HPDE6-E6E7 (cell line): ENCODE measurements around the gene NOP9.

ENCODE experiments used
- DNase-seq: peaks from one replicate; pipeline ENCODE4 v3.0.0; 2011; ENCODE audit warnings: missing footprints; ENCODE audit errors: extremely low spot score

The NOP9 gene

DNA sequence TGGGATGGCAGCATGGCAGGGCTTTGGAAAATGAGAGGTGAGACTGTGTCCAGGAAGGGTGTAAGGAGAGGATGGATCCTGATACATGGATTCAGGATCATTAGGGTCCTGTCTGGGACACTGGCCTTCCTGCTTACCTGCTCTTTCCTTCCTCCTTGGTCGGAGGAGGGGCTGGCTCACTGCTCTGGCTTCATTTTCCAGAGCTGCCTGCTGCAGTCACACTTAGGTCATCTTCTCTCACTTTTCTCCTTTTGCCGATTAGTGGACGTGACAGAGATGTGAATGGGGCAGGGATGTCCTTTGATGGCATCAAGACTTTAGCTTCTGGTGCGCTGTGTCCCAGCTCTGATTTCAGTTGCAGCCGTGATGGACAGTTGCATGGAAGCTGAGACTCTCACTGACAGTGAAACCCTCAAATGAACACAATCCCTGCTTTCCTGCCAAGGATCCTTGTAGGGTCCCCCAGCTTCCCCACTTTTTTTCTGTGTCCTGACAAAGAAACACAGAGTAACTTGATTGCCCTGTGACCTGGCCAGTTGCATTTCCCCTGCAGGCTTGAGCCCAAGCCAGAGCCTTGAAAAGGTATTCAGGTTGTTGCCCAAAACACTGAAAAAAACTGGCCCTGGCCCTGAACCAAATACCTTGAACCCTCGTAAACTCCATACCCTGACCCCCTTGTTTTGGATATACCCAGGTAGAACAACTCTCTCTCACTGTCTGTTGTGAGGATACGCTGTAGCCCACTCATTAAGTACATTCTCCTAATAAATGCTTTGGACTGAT is 8.9 kb downstream of the NOP9 start:
- DNase-seq: no peak

GRCh38 chr14:24309538-24310264 is 10.1 kb downstream of the NOP9 start, which contains the start of gene LTB4R2:
LTB4R2 (plus strand) TSS chr14:24310140; CDS start chr14:24310665, 525 bp downstream.
- peak; percentile 91 for DNase-seq

- DNase-seq: no peak
Measured at GRCh38 chr14:24310265-24310645, 10.6 kb downstream of the NOP9 start.

- peak; percentile 51 for DNase-seq
Measured at GRCh38 chr14:24310646-24311604, 11.3 kb downstream of the NOP9 start, which contains the start of gene LTB4R. LTB4R (plus strand) TSS chr14:24311502; CDS start chr14:24315652, 4,150 bp downstream.

- DNase-seq: no peak
Measured at GRCh38 chr14:24311837-24312615, 12.4 kb downstream of the NOP9 start.

DNA sequence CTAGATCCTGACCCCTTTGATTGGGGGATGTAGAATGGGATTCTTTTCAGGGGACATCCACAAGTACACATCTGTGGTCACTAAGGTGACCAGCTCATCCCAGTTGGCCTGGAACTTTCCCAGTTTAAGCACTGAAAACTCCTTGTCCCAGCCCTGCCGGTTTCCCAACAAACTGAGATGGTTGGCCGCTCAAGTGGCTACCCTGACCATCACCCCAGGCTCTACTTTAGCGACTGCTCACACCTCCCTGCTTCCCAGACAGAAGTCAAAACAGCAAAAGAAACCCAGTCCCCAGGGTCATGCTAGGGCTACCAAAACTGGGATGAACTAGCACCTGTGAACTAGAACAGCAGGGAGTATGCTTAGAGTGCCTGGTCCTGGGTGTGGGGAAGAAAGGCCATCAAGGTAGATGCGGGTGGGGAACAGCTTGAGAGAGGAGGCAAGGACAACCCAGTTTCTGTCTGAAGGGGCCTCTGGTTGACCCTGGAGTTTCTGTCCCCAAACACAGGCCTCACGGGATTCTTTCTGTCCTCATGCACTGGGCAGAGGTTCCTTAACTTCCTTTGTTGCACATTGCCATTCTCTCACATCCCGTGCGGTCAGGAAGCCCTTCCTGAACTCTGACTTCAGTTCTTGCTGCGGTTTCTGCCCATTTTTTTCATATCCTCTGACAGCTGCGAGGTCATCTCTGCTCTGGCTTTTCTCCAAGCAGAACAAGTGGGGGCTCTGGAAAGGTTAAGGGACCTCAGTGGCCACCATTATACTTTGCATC is 13.3 kb downstream of the NOP9 start:
- no peak for DNase-seq

- DNase-seq: no peak
Measured at GRCh38 chr14:24313913-24314312, 14.3 kb downstream of the NOP9 start.

- DNase-seq: no peak
Measured at GRCh38 chr14:24314377-24315193, 14.9 kb downstream of the NOP9 start.

- DNase-seq: no peak
Measured at GRCh38 chr14:24315243-24315806, 15.7 kb downstream of the NOP9 start.

DNA sequence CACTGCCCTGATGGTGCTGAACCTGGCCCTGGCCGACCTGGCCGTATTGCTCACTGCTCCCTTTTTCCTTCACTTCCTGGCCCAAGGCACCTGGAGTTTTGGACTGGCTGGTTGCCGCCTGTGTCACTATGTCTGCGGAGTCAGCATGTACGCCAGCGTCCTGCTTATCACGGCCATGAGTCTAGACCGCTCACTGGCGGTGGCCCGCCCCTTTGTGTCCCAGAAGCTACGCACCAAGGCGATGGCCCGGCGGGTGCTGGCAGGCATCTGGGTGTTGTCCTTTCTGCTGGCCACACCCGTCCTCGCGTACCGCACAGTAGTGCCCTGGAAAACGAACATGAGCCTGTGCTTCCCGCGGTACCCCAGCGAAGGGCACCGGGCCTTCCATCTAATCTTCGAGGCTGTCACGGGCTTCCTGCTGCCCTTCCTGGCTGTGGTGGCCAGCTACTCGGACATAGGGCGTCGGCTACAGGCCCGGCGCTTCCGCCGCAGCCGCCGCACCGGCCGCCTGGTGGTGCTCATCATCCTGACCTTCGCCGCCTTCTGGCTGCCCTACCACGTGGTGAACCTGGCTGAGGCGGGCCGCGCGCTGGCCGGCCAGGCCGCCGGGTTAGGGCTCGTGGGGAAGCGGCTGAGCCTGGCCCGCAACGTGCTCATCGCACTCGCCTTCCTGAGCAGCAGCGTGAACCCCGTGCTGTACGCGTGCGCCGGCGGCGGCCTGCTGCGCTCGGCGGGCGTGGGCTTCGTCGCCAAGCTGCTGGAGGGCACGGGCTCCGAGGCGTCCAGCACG is 16.4 kb downstream of the NOP9 start:
- no peak for DNase-seq

GRCh38 chr14:24316597-24316950 is 16.9 kb downstream of the NOP9 start:
- DNase-seq: no peak

DNA sequence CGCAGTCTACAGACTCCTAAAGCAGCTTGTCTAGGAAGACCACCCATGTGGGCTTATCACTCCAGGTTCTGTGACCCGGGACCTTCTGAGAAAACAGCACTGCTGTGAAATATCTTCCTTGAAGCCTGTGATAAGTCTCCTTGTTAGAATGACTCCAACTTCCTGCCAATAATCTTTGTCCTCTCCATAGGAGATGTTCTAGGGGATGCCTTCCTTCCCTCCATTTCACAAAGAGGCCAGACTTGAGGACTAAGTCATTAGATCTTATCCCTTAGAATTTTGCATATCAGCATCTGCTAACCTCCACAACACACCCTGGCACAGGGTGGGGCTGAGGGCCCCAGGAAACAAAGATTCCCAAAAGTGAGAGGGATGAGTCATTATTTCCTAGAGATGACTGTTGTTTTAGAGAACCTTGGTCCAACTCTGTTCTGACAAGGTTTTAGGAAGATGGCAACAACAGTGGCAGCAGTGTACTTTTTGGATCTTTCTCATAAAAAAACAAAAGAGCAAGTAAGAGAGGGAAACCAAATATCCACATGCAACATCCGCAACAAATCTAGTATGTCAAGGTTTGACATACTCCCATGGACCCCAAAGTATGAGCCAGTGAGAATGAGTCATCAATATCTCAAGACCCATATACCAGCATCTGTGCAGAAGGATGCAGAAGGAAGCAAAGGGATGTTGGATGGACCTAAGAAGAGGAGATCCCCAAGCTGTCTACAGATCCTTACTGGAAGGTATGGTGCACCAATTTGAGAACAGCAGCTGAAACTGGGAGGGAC is 17.7 kb downstream of the NOP9 start:
- DNase-seq: no peak

GRCh38 chr14:24321212-24321975 is 21.7 kb downstream of the NOP9 start:
- DNase-seq: no peak

GRCh38 chr14:24322672-24323071 is 23.0 kb downstream of the NOP9 start:
- no peak for DNase-seq

GRCh38 chr14:24323341-24323740 is 23.7 kb downstream of the NOP9 start:
- DNase-seq: no peak

DNA sequence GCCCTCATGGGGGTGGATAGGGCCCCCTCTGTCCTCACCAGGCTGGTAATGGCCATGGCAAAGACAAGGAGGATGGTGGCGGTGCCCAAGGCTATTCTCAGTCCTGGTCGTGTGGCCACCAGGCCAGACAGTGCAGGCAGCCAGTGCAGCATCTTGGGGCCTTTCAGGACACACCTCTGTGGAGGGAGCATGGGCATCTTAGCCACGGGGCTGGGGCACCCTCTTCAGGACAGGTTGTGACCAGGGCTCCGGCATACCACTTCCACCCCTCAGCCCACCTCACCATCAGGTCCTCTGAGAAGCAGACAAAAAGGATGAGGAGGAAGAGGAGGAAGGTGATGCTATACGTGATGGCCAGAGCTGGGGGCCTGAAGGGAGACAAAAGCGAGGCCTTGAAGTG is 24.4 kb downstream of the NOP9 start:
- DNase-seq: no peak

DNA sequence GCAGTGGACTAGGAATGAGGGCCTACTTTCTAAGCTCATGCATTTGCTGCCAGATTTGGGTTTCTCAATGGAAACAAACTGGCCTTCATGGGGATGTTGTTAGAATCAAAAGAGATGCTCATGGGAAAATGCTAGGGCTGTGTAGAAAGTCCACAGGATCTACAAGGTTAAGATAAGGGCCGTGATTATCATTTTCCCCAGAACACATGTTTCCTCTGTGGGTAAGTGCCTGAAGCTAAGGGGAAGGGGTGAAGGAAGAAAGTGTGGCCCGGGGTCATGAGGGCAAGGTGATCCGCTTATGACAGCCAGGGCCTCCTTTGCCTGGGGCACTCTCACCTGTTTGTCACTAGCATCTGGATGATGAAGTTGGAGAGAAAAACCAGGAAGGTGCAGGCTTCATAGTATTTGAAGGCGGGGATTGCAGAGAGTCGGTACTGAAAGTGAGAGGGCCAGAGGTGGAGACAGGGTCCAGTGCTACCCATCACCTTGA is 25.4 kb downstream of the NOP9 start:
- no peak for DNase-seq
